Muscle layer of duodenum (tissue), 2 donors: ENCODE results near the gene TRIM9.
"Not testable (repeated sequence)": the region's sequence is repeated elsewhere in the genome, so short reads cannot be mapped to it uniquely, and the experiment has no call there.

Experiments used
- H3K27ac ChIP-seq: one replicate; pipeline ENCODE4 v1.7.0; 2013; ENCODE audit warnings: mild to moderate bottlenecking, low read length
- H3K27me3 ChIP-seq: one replicate; pipeline ENCODE4 v1.7.0; 2013; ENCODE audit warnings: low read depth, mild to moderate bottlenecking, control low read depth, low read length
- H3K36me3 ChIP-seq, 2 donors: one replicate each; pipeline ENCODE4 v1.7.0; 2013; ENCODE audit warnings: low read length in 2 of 2, control low read depth in 1 of 2, mild to moderate bottlenecking in 1 of 2; ENCODE audit not compliant: insufficient read depth in 2 of 2, control insufficient read depth in 1 of 2
- H3K4me1 ChIP-seq, 2 donors: one replicate each; pipeline ENCODE4 v1.7.0; 2013; ENCODE audit warnings: low read length in 2 of 2, mild to moderate bottlenecking in 2 of 2, control low read depth in 1 of 2, moderate library complexity in 1 of 2; ENCODE audit not compliant: insufficient read depth in 2 of 2, control insufficient read depth in 1 of 2
- H3K4me3 ChIP-seq, 2 donors: one replicate each; pipeline ENCODE4 v1.7.0; 2013; ENCODE audit warnings: low read length in 2 of 2, low read depth in 1 of 2, mild to moderate bottlenecking in 1 of 2
- H3K9me3 ChIP-seq, 2 donors: one replicate each; pipeline ENCODE4 v1.7.0; 2013; ENCODE audit warnings: low read length in 2 of 2, control low read depth in 1 of 2, mild to moderate bottlenecking in 1 of 2; ENCODE audit not compliant: control insufficient read depth in 1 of 2
- donor health status: healthy.

The TRIM9 gene

GRCh38 chr14:51000566-51000965 is 94.3 kb downstream of the TRIM9 start:
- no peaks in the 10 kb centered on the region for H3K9me3 ChIP-seq
- no peak overlapping the region for H3K27ac ChIP-seq
- no peaks in the 10 kb centered on the region for H3K27me3 ChIP-seq
- peaks cover 0 to 14% of the 10 kb centered on the region in 2 donors for H3K4me1 ChIP-seq
- no peak overlapping the region for H3K4me3 ChIP-seq
- peaks cover 0 to 6% of the 10 kb centered on the region in 2 donors for H3K36me3 ChIP-seq

DNA sequence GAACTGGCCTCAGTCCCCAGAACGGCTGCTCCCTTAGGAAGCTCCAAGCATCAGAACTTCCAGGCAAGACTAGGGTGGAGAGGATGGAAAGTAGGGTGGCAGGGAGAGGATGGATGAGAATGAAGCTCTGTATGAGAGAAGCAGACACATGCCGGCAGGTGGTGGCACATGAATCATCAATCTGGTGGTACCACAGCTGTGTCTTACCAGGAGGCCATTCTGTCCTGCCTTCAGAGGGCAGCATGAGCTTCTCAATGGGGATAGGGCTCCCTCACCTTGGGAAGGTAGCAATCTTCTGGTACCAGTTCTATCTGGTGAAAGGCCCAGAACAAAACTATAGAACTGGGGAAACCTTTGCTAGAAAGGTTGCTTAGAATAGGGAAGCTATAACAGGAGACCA is 95.2 kb downstream of the TRIM9 start:
- Histone ChIP-seq H3K36me3 (peaks cover 0 to 6% of the 10 kb centered on the region in 2 donors), H3K4me1 (peaks cover 0 to 7% of the 10 kb centered on the region in 2 donors), H3K9me3 (no peaks in the 10 kb centered on the region), H3K27ac (no peak overlapping the region), H3K4me3 (no peak overlapping the region), H3K27me3 (no peaks in the 10 kb centered on the region)

DNA sequence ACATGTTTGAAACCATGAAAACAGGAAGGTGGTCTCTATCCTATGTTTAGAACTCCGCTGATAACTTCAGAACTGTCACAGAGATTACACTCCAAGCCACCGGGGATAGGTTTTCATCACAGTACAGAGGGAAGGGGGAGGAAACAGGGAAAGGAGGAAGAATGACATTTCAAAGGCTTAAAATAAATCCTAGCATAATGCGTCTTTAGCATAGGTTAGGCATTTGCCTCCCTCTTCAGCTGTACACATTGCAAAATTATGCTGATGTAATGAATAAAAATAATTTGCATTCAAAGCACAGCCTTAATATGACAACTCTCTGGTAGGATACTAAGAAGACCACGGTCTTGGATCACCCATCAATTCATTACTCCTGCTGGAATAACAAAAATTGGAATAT is 96.3 kb downstream of the TRIM9 start:
- Histone ChIP-seq H3K4me1 (no peaks in the 10 kb centered on the region), H3K4me3 (no peak overlapping the region), H3K9me3 (no peaks in the 10 kb centered on the region), H3K27me3 (no peaks in the 10 kb centered on the region), H3K36me3 (peaks cover 0 to 6% of the 10 kb centered on the region in 2 donors), H3K27ac (no peak overlapping the region)

DNA sequence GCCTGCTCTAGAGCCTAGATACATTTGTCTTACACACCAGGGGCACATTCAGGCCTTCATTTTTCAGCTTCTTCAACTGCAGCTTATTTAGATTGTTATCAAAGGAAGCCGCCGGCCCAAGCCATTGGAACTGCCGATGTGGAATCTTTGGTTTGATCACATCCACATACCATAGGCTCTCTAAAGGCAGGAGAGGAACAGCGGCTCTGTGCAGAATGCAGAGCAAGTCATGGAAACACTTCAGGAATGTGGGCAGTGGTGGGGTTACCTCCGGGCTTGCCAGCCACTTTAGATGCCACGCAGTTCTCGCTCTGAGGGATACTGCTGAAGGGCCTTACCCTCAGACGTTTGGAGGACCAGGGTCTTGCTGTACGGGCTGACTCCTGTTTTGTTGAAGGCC is 97.2 kb downstream of the TRIM9 start:
- H3K4me3 ChIP-seq: no peak overlapping the region
- no peaks in the 10 kb centered on the region for H3K9me3 ChIP-seq
- no peaks in the 10 kb centered on the region for H3K4me1 ChIP-seq
- H3K27me3 ChIP-seq: no peaks in the 10 kb centered on the region
- no peak overlapping the region for H3K27ac ChIP-seq
- peaks cover 0 to 6% of the 10 kb centered on the region in 2 donors for H3K36me3 ChIP-seq

DNA sequence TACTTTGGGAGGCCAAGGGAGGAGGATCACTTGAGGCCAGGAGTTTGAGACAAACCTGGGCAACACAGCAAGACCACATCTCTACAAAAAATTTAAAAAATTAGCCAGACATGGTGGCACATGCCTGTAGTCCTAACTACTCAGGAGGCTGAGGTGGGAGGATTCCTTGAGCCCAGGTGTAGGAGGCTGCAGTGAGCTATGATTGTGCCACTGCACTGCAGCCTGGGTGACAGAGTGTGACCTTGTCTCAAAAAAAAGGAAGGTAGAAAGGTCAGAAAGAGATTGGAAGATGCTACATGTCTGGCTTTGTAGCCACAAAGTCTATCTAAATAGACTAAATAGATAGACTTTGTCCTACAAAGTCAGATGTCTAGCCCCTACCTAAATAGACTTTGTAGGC is 100.7 kb downstream of the TRIM9 start:
- H3K9me3 ChIP-seq, H3K36me3 ChIP-seq: not testable (repeated sequence)

DNA sequence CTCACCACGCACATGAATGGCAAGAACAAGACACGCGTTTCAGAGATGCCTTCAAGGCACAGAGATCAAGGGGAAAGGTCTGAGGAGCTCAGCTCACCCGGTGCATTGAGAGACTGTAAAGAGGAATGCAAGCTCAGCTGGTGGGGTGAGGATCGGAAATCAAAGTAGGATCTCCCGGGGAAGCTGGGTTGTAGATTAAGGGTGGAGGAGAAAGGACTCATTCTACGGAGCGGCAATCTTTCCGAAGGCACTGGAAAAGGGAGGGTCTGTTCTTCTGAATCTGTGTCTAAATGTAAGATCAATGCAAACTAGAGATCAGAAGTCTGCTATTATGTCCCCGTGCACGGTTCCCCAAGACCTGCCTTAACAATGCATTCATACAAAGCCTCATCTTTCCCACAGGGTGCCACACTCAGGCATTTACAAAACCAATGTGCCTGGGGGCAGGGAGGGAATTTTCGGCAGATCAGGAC is 109.0 kb downstream of the TRIM9 start:
- Histone ChIP-seq H3K4me1 (no peaks in the 10 kb centered on the region), H3K9me3 (no peaks in the 10 kb centered on the region), H3K4me3 (no peak overlapping the region)

More for the DNA sequence above, 100.7 kb downstream of the TRIM9 start:
- not testable (repeated sequence) for H3K27ac ChIP-seq, H3K4me1 ChIP-seq, H3K4me3 ChIP-seq, H3K27me3 ChIP-seq

GRCh38 chr14:50985124-50985858 is 109.6 kb downstream of the TRIM9 start:
- Histone ChIP-seq H3K27me3 (no peaks in the 10 kb centered on the region), H3K36me3 (no peaks in the 10 kb centered on the region), H3K9me3 (no peaks in the 10 kb centered on the region), H3K27ac (no peak overlapping the region), H3K4me1 (no peaks in the 10 kb centered on the region), H3K4me3 (no peak overlapping the region)

More for the DNA sequence above, 109.0 kb downstream of the TRIM9 start:
- H3K27ac ChIP-seq: no peak overlapping the region
- no peaks in the 10 kb centered on the region for H3K36me3 ChIP-seq
- H3K27me3 ChIP-seq: no peaks in the 10 kb centered on the region

DNA sequence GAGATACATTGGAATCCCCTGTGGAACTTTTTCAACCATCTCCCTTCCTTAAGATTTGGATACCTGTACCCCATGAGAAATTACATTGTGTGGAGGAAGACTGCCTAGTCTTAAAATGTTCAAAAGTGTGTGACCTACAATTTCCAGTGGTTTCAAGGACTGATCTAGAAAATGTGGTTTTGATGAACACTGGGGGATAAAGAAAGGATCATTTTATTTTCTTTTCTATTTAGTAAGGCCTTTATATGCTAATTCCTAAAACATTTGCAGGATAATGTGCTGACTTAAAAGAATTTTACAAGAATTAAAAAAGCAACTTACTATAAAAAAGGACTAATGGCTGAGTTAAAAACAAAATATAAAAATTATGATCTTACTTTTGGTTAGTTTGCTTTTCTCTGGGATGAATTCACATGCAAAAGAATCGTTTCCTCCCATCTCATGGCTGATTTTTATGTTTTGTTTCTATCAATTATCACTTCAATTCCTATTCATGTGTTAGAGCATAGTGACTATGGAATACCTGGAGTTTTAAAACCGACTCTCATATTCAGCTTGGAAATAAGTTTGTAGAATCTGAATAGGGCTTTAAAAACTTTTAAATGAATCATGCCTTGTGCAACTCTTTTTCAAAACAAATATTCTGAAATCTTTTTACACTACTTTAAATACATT is 110.7 kb downstream of the TRIM9 start:
- no peaks in the 10 kb centered on the region for H3K36me3 ChIP-seq
- no peak overlapping the region for H3K4me3 ChIP-seq
- H3K4me1 ChIP-seq: no peaks in the 10 kb centered on the region
- no peaks in the 10 kb centered on the region for H3K27me3 ChIP-seq
- no peak overlapping the region for H3K27ac ChIP-seq
- H3K9me3 ChIP-seq: no peaks in the 10 kb centered on the region

GRCh38 chr14:50979941-50980850 is 114.7 kb downstream of the TRIM9 start:
- H3K4me1 ChIP-seq: no peaks in the 10 kb centered on the region

GRCh38 chr14:50978888-50979287 is 116.0 kb downstream of the TRIM9 start:
- Histone ChIP-seq H3K27me3 (no peaks in the 10 kb centered on the region), H3K4me3 (no peak overlapping the region), H3K27ac (no peak overlapping the region), H3K9me3 (no peaks in the 10 kb centered on the region), H3K36me3 (no peaks in the 10 kb centered on the region), H3K4me1 (no peaks in the 10 kb centered on the region)

More at GRCh38 chr14:50979941-50980850, 114.7 kb downstream of the TRIM9 start:
- Histone ChIP-seq H3K9me3 (no peaks in the 10 kb centered on the region), H3K27ac (no peak overlapping the region), H3K4me3 (no peak overlapping the region), H3K27me3 (no peaks in the 10 kb centered on the region), H3K36me3 (no peaks in the 10 kb centered on the region)

DNA sequence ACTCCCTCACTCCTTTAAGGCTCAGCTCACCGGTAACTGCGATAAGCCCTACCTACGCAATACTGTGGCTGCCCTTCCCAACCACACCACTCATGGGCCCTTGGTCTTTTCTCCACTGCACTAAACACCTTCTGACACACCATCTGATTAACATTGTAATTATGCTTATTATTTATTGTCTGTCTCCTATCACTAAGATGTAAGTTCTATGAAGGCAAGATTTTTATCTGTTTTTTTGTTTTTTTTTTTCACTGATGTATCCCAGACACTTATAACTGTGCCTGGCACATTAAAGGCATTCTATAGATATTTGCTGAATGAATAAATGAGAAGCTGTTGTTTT is 116.4 kb downstream of the TRIM9 start:
- Histone ChIP-seq H3K4me3 (no peak overlapping the region), H3K27ac (no peak overlapping the region), H3K9me3 (no peaks in the 10 kb centered on the region), H3K27me3 (no peaks in the 10 kb centered on the region), H3K36me3 (no peaks in the 10 kb centered on the region), H3K4me1 (no peaks in the 10 kb centered on the region)
